H1 (cell line): ENCODE measurements around the gene PPM1N. TPM values are rescaled to one million over a fixed set of nuclear protein-coding genes. Genes with fewer than 3 reads are reported as not detected.

ENCODE experiments used
- CTCF ChIA-PET: fragments of 300-600 bp; sonication (Branson Sonifier 250); formaldehyde crosslinking; loops from one replicate; lab custom pipeline; 2021; ENCODE audit not compliant: partially characterized antibody; lab: Charles Lee
- POLR2A ChIA-PET: fragments of 300-600 bp; sonication (Branson Sonifier 250); formaldehyde crosslinking; loops from one replicate; lab custom pipeline; 2021; ENCODE audit warnings: inconsistent platforms; ENCODE audit not compliant: partially characterized antibody; lab: Charles Lee
- DNase-seq, 2 experiments: peaks; one replicate each; pipeline versions ENCODE4 v3.0.0 to v3.0.0-alpha.2; 2010 to 2022; ENCODE audit warnings: low spot score in 2 of 2, low read depth in 1 of 2, mixed read lengths in 1 of 2
- FAIRE-seq: peaks from 2 replicates; lab custom pipeline; 2011; peaks lifted over from hg19 to GRCh38; lab: Jason Lieb, UNC
- H2AFZ ChIP-seq: 2 replicates; pipeline ENCODE4 v1.8.1; 2012; ENCODE audit warnings: low read length, inconsistent platforms
- H2AK5ac ChIP-seq: 2 replicates; pipeline ENCODE4 v1.6.1; 2013; ENCODE audit warnings: low read depth, low read length
- H2BK120ac ChIP-seq: replicated peaks from 2 replicates; pipeline ENCODE3; 2013; ENCODE audit warnings: low read depth, low read length, inconsistent platforms
- H2BK12ac ChIP-seq: 2 replicates; pipeline ENCODE4 v1.6.1; 2013; ENCODE audit warnings: low read depth, low read length
- H2BK15ac ChIP-seq: 2 replicates; pipeline ENCODE4 v1.6.1; 2013; ENCODE audit warnings: low read length
- H2BK20ac ChIP-seq: 2 replicates; pipeline ENCODE4 v1.6.1; 2013; ENCODE audit warnings: low read length
- H2BK5ac ChIP-seq: 2 replicates; pipeline ENCODE4 v1.6.1; 2013; ENCODE audit warnings: low read depth, low read length
- H3K14ac ChIP-seq: 2 replicates; pipeline ENCODE4 v1.6.1; 2013; ENCODE audit warnings: inconsistent platforms; ENCODE audit not compliant: insufficient read length
- H3K18ac ChIP-seq: 2 replicates; pipeline ENCODE4 v1.6.1; 2013; ENCODE audit warnings: low read length; ENCODE audit errors: extremely low read depth
- H3K23ac ChIP-seq: 2 replicates; pipeline ENCODE4 v1.6.1; 2013; ENCODE audit warnings: inconsistent platforms; ENCODE audit not compliant: insufficient read length
- H3K23me2 ChIP-seq: 2 replicates; pipeline ENCODE4 v1.6.1; 2013; ENCODE audit warnings: low read depth, low read length
- H3K27ac ChIP-seq: 2 replicates; pipeline ENCODE4 v1.6.1; 2011; ENCODE audit warnings: low read depth, low read length, inconsistent platforms
- H3K27me3 ChIP-seq, 4 experiments: replicated peaks in 1 of 4; 1 replicate in 1 of 4; 2 replicates in 3 of 4; pipeline versions ENCODE4 v1.6.1 to v1.8.1; 2011 to 2013; ENCODE audit warnings: low read length in 3 of 4, mild to moderate bottlenecking in 3 of 4, inconsistent platforms in 2 of 4, mixed read lengths in 2 of 4, moderate library complexity in 1 of 4; ENCODE audit not compliant: control insufficient read depth in 3 of 4, insufficient read depth in 3 of 4; ENCODE audit errors: extremely low read depth in 1 of 4
- H3K36me3 ChIP-seq, 4 experiments: 2 replicates each; pipeline versions ENCODE4 v1.6.1 to v1.8.1; 2011 to 2013; ENCODE audit warnings: mild to moderate bottlenecking in 4 of 4, low read length in 3 of 4, moderate library complexity in 2 of 4, control low read depth in 1 of 4, inconsistent platforms in 1 of 4; ENCODE audit not compliant: insufficient read depth in 4 of 4, control insufficient read depth in 2 of 4
- H3K4ac ChIP-seq: replicated peaks from 2 replicates; pipeline ENCODE3; 2013; ENCODE audit warnings: low read length, low read depth, mixed read lengths, inconsistent platforms; ENCODE audit not compliant: insufficient read length
- H3K4me1 ChIP-seq, 4 experiments: replicated peaks in 1 of 4; 1 replicate in 1 of 4; 2 replicates in 3 of 4; pipeline versions ENCODE4 v1.6.1 to v1.8.1; 2011 to 2013; ENCODE audit warnings: low read length in 3 of 4, inconsistent platforms in 2 of 4, mixed read lengths in 1 of 4; ENCODE audit not compliant: insufficient read depth in 4 of 4, control insufficient read depth in 3 of 4
- H3K4me2 ChIP-seq, 2 experiments: 2 replicates each; pipeline versions ENCODE4 v1.6.1 to v1.8.1; 2011 to 2013; ENCODE audit warnings: low read depth in 2 of 2, low read length in 2 of 2, control low read depth in 1 of 2, inconsistent platforms in 1 of 2, mild to moderate bottlenecking in 1 of 2; ENCODE audit not compliant: insufficient read depth in 1 of 2
- H3K4me3 ChIP-seq, 4 experiments: fragments of 200-600, 300-600 bp in 1 of 4; sonication (generic), shearing (Covaris generic), sonication (Bioruptor Twin) in 1 of 4; 2 replicates each; pipeline versions ENCODE4 v1.5.1 to v1.8.1; 2011 to 2016; ENCODE audit warnings: low read length in 4 of 4, low read depth in 3 of 4, control low read depth in 2 of 4, inconsistent platforms in 2 of 4, mild to moderate bottlenecking in 2 of 4, mixed read lengths in 1 of 4, moderate library complexity in 1 of 4; ENCODE audit not compliant: insufficient read depth in 2 of 4; ENCODE audit errors: extremely low read depth in 1 of 4
- H3K56ac ChIP-seq: replicated peaks from 2 replicates; pipeline ENCODE3; 2013; ENCODE audit warnings: low read depth, mild to moderate bottlenecking, mixed read lengths, low read length, inconsistent platforms; ENCODE audit not compliant: insufficient read length
- H3K79me1 ChIP-seq: 2 replicates; pipeline ENCODE4 v1.6.1; 2013; ENCODE audit warnings: low read depth, low read length, control low read depth
- H3K79me2 ChIP-seq, 2 experiments: 2 replicates each; pipeline versions ENCODE4 v1.6.1 to v1.8.1; 2012 to 2013; ENCODE audit warnings: low read length in 2 of 2, mild to moderate bottlenecking in 2 of 2, inconsistent platforms in 1 of 2; ENCODE audit not compliant: insufficient read depth in 2 of 2, control insufficient read depth in 1 of 2
- H3K9ac ChIP-seq, 4 experiments: replicated peaks in 1 of 4; 1 replicate in 1 of 4; 2 replicates in 3 of 4; pipeline versions ENCODE4 v1.6.1 to v1.8.1; 2011 to 2013; ENCODE audit warnings: low read depth in 3 of 4, low read length in 3 of 4, control low read depth in 2 of 4, mild to moderate bottlenecking in 2 of 4, moderate library complexity in 2 of 4, inconsistent platforms in 1 of 4; ENCODE audit errors: extremely low read depth in 1 of 4
- H3K9me3 ChIP-seq, 2 experiments: 2 replicates each; pipeline versions ENCODE4 v1.6.1 to v1.8.1; 2012 to 2013; ENCODE audit warnings: mild to moderate bottlenecking in 2 of 2, moderate library complexity in 2 of 2, control low read depth in 1 of 2, inconsistent platforms in 1 of 2, low read depth in 1 of 2, low read length in 1 of 2, mixed read lengths in 1 of 2; ENCODE audit not compliant: insufficient read depth in 2 of 2
- H4K20me1 ChIP-seq, 2 experiments: replicated peaks in 1 of 2; 2 replicates each; pipeline versions ENCODE3 to v1.8.1; 2011 to 2013; ENCODE audit warnings: inconsistent platforms in 2 of 2, low read length in 2 of 2, mild to moderate bottlenecking in 1 of 2; ENCODE audit not compliant: insufficient read depth in 2 of 2, control insufficient read depth in 1 of 2
- H4K5ac ChIP-seq: 2 replicates; pipeline ENCODE4 v1.6.1; 2013; ENCODE audit warnings: low read length, low read depth, mixed read lengths, inconsistent platforms; ENCODE audit not compliant: insufficient read length
- H4K8ac ChIP-seq: 2 replicates; pipeline ENCODE4 v1.8.0; 2013; ENCODE audit warnings: mild to moderate bottlenecking, moderate library complexity, low read length, inconsistent platforms; ENCODE audit not compliant: insufficient read depth; ENCODE audit errors: extremely low read depth
- H4K91ac ChIP-seq: replicated peaks from 2 replicates; pipeline ENCODE3; 2013; ENCODE audit warnings: low read length, mixed read lengths, inconsistent platforms; ENCODE audit not compliant: insufficient read length
- CREB1 ChIP-seq: IDR thresholded peaks from 2 replicates; pipeline ENCODE4 v1.6.1; 2012; ENCODE audit warnings: inconsistent platforms
- KDM4A ChIP-seq: IDR thresholded peaks from one replicate; pipeline ENCODE4 v1.7.1; 2012; ENCODE audit warnings: low read depth, mild to moderate bottlenecking, moderate library complexity, low read length, inconsistent platforms; ENCODE audit not compliant: severe bottlenecking
- PHF8 ChIP-seq: fragments of 200-600 bp; sonication (generic); conservative IDR thresholded peaks from 2 replicates; pipeline ENCODE4 v1.7.1; 2012; ENCODE audit warnings: low read depth, mild to moderate bottlenecking, inconsistent platforms, low read length, moderate library complexity
- RBBP5 ChIP-seq: IDR thresholded peaks from 2 replicates; pipeline ENCODE4 v1.7.1; 2012; ENCODE audit warnings: low read depth, mild to moderate bottlenecking, inconsistent platforms, low read length, moderate library complexity, borderline replicate concordance
- TBP ChIP-seq: IDR thresholded peaks from 2 replicates; pipeline ENCODE4 v1.6.1; 2011; ENCODE audit warnings: low read depth, low read length, improper control_type of control experiment
- WGBS, 2 experiments: shearing (Covaris generic) in 1 of 2; methylation state at CpG; one replicate each; pipeline versions ENCODE4 v1.1.6 to v1.1.7; 2013 to 2015; ENCODE audit warnings: low lambda C conversion rate in 2 of 2, mixed read lengths in 2 of 2, inconsistent platforms in 1 of 2, low coverage in 1 of 2, missing lambda C conversion rate in 1 of 2; ENCODE audit not compliant: insufficient replicate concordance in 2 of 2, insufficient coverage in 1 of 2, insufficient read length in 1 of 2; ENCODE audit errors: extremely low coverage in 1 of 2, missing lambda C conversion rate in 1 of 2; 5-methylcytosine and 5-hydroxymethylcytosine counted together
- polyA plus RNA-seq, 7 experiments: library from polyadenylated mRNA; depleted of rRNA in 3 of 7; stranded (reverse) in 5 of 7; unstranded in 2 of 7; fragments of >200 nt in 5 of 7; fragments of 200-250 nt in 2 of 7; gene quantifications; 1 replicate in 5 of 7; 2 replicates in 1 of 7; 4 replicates in 1 of 7; pipeline versions ENCODE4 v1.2.1 to v1.2.3, GENCODE V29; 2011 to 2013; ENCODE audit warnings: missing spikeins in 2 of 7, mixed read lengths in 2 of 7
- total RNA-seq: library from RNA; stranded (reverse); fragmentation: NEBNext Ultra II Directional; extraction: Animal tissue kit (Norgen Biotek cat#: 25700); gene quantifications from 2 replicates; pipeline ENCODE4 v1.2.1, GENCODE V29; 2021

PPM1N gene
- total and polyA plus RNA-seq, 2 of the 8 experiments (the other 6 are each of a cell fraction or from before 2014, with no cell fraction given), result 12.2 to 14.4 TPM

DNA sequence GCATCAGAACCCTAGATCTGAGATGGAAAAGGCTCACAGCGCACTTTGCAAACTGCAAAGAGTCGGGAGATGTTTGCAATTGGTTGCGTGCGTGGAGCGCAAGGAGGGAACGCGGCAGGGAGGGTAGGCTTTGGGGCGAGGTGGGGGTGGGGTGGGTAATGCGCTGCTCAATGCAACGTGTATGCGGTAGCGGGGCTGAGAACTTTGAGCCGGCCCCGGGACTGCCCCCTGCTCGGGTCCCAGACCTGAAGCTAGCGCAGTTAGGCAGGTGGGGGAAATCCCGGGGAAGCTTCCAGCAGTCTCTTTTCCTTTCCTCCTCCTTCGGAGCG lies 29.5 kb upstream of the PPM1N start:
- Histone ChIP-seq H3K56ac (no peak overlapping the region), H3K4me1 (peaks cover 0 to 20% (median 13%) of the 10 kb centered on the region in 4 experiments; a peak in 6 of 7 replicates), H3K27ac (peak overlapping the region; percentile 87), H4K8ac (peak overlapping the region; percentile 93; the same call in 1 of the 2 replicates), H3K23me2 (peaks cover 24% of the 10 kb centered on the region; the same call in 1 of the 2 replicates), H4K5ac (no peak overlapping the region), H3K4me2 (peak overlapping the region; percentile 72 to 97), H3K36me3 (no peaks in the 10 kb centered on the region), H2BK20ac (no peak overlapping the region), H2AFZ (no peak overlapping the region), H3K4me3 (peak overlapping the region; percentile 48 to 95 (median 73)), H2BK120ac (no peak overlapping the region), H2BK5ac (peak overlapping the region; percentile 81), H3K23ac (no peak overlapping the region), H2BK15ac (no peak overlapping the region), H4K91ac (no peak overlapping the region), H3K27me3 (peaks cover 0 to 19% (median 17%) of the 10 kb centered on the region in 4 experiments; a peak in 4 of 7 replicates), H3K9me3 (no peaks in the 10 kb centered on the region), H4K20me1 (peaks cover 0 to 3% of the 10 kb centered on the region in 2 experiments), H3K4ac (no peak overlapping the region), H3K14ac (no peak overlapping the region), H2AK5ac (no peak overlapping the region), H3K18ac (peak overlapping the region; percentile 60; the same call in 1 of the 2 replicates), H3K79me1 (no peaks in the 10 kb centered on the region), H3K9ac (peak overlapping the region in 3 of 4 experiments; percentile 51 to 92 (median 85); a peak in 5 of 7 replicates), H3K79me2 (no peaks in the 10 kb centered on the region), H2BK12ac (peak overlapping the region; percentile 92; the same call in 1 of the 2 replicates)
- DNase-seq (no peak), FAIRE-seq (no peak)
- ChIA-PET POLR2A (interaction anchor here (0.8 to 4.4 kb wide), 26 partner anchors 9 to 190 kb away, joined by 3 to 52 read pairs (median 6); partner anchors contain the start of genes ERCC1, PPM1N, PPP1R13L and RTN2), CTCF (interaction anchor here (0.6 to 32.9 kb wide), 12 partner anchors 9 to 174 kb away, joined by 3 to 760 read pairs (median 7); partner anchors contain the start of genes ERCC1 and RTN2)
- 2% methylated on average over 13 of the region's 19 CpGs; no CpG with 5 or more reads in 1 of the 2 experiments for WGBS, 2 experiments
- TF ChIP-seq KDM4A, result peak; percentile 58
- no peak for TF ChIP-seq CREB1
- peak; percentile 43; the same call in 1 of the 2 replicates for TF ChIP-seq TBP
- peak; percentile 45 for TF ChIP-seq PHF8
- TF ChIP-seq RBBP5, result peak; percentile 90; the same call in 1 of the 2 replicates
